MM.1S (cell line): ENCODE measurements around the gene FLII.

Source experiments
- DNase-seq: peaks from one replicate; pipeline ENCODE4 v3.0.0-alpha.2; 2015
- H2AFZ ChIP-seq: fragments of 300-600 bp; sonication (generic); 2 replicates; pipeline ENCODE4 v1.6.0; 2016; ENCODE audit warnings: antibody characterized with exemption, low read length
- H3F3A ChIP-seq: fragments of 300-600 bp; sonication (generic); 2 replicates; pipeline ENCODE4 v1.6.1; 2016; ENCODE audit warnings: mild to moderate bottlenecking, antibody characterized with exemption, low read length, moderate library complexity, mixed read lengths; ENCODE audit not compliant: insufficient read depth
- H3K27ac ChIP-seq: fragments of 300-600 bp; sonication (generic); 2 replicates; pipeline ENCODE4 v1.5.1; 2016; ENCODE audit warnings: mild to moderate bottlenecking, low read length
- H3K27me3 ChIP-seq: fragments of 300-600 bp; sonication (generic); replicated peaks from 2 replicates; pipeline ENCODE4 v1.6.0; 2016; ENCODE audit warnings: low read length; ENCODE audit not compliant: insufficient read depth
- H3K36me3 ChIP-seq: fragments of 300-600 bp; sonication (generic); replicated peaks from 2 replicates; pipeline ENCODE4 v1.6.1; 2016; ENCODE audit warnings: mild to moderate bottlenecking, low read length, mixed read lengths; ENCODE audit not compliant: insufficient read depth
- H3K4me1 ChIP-seq: fragments of 300-600 bp; sonication (generic); 2 replicates; pipeline ENCODE4 v1.6.1; 2016; ENCODE audit warnings: low read length, mixed read lengths
- H3K4me2 ChIP-seq: fragments of 300-600 bp; sonication (generic); 2 replicates; pipeline ENCODE4 v1.6.0; 2016; ENCODE audit warnings: low read depth, low read length
- H3K4me3 ChIP-seq: fragments of 300-600 bp; sonication (generic); 2 replicates; pipeline ENCODE4 v1.5.1; 2016; ENCODE audit warnings: low read length, mixed read lengths
- H3K79me2 ChIP-seq: fragments of 300-600 bp; sonication (generic); 2 replicates; pipeline ENCODE4 v1.6.1; 2016; ENCODE audit warnings: mixed run types, low read length, mixed read lengths
- H3K9ac ChIP-seq: fragments of 300-600 bp; sonication (generic); 2 replicates; pipeline ENCODE4 v1.6.1; 2016; ENCODE audit warnings: low read length, mixed read lengths
- H3K9me2 ChIP-seq: fragments of 300-600 bp; sonication (generic); replicated peaks from 2 replicates; pipeline ENCODE4 v1.6.1; 2016; ENCODE audit warnings: mild to moderate bottlenecking, low read length, mixed read lengths; ENCODE audit not compliant: insufficient read depth
- H3K9me3 ChIP-seq: fragments of 300-600 bp; sonication (generic); replicated peaks from 2 replicates; pipeline ENCODE4 v1.6.1; 2016; ENCODE audit warnings: mild to moderate bottlenecking, low read length, mixed read lengths; ENCODE audit not compliant: insufficient read depth
- H4K20me1 ChIP-seq: fragments of 300-600 bp; sonication (generic); 2 replicates; pipeline ENCODE4 v1.6.1; 2016; ENCODE audit warnings: mild to moderate bottlenecking, low read length, moderate library complexity, mixed read lengths; ENCODE audit not compliant: insufficient read depth
- EZH2 ChIP-seq: fragments of 300-600 bp; sonication (generic); optimal IDR thresholded peaks from 2 replicates; pipeline ENCODE3; 2017; ENCODE audit warnings: low read depth, mild to moderate bottlenecking, antibody characterized with exemption, low read length, mixed read lengths
- EZH2phosphoT487 ChIP-seq: fragments of 300-600 bp; sonication (generic); IDR thresholded peaks from 2 replicates; pipeline ENCODE4 v1.6.1; 2018; ENCODE audit warnings: antibody characterized with exemption, low read length
- TF ChIP-seq, protein P1 (sequence below): fragments of 300-600 bp; sonication (generic); IDR thresholded peaks from 2 replicates; pipeline ENCODE4 v1.5.1; 2016; ENCODE audit warnings: antibody characterized with exemption, low read length, mixed read lengths

Gene FLII

DNA sequence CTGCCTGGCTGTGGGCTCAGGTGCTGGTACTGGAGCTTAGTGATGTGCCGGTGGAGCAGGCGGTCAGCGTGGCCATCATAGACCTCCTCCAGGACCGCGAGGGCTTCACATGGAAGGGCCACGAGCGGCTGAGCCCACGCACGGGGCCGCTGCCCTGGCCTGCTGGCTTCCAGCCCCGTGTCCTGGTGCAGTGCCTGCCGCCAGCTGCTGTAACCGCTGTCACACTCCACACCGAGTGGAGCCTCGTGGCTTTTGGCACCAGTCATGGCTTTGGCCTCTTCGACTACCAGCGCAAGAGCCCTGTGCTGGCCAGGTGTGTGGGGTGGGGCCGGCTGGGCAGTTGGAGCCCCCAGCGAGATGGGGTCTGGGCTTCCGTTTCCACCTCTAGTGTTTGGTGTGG is 21.1 kb downstream of the FLII start:
- Histone ChIP-seq H3K79me2 (no peaks in the 10 kb centered on the region), H3K9me3 (no peaks in the 10 kb centered on the region), H3K9ac (no peak overlapping the region), H3K36me3 (no peaks in the 10 kb centered on the region), H3K4me1 (no peaks in the 10 kb centered on the region), H3K27me3 (no peaks in the 10 kb centered on the region), H3K4me2 (no peak overlapping the region), H3K4me3 (no peak overlapping the region), H3K9me2 (no peaks in the 10 kb centered on the region), H2AFZ (no peak overlapping the region), H3F3A (no peaks in the 10 kb centered on the region), H4K20me1 (no peaks in the 10 kb centered on the region), H3K27ac (no peak overlapping the region)
- DNase-seq: no peak
- TF ChIP-seq EZH2: no peak
- TF ChIP-seq EZH2phosphoT487: no peak
- TF ChIP-seq, protein P1, sequence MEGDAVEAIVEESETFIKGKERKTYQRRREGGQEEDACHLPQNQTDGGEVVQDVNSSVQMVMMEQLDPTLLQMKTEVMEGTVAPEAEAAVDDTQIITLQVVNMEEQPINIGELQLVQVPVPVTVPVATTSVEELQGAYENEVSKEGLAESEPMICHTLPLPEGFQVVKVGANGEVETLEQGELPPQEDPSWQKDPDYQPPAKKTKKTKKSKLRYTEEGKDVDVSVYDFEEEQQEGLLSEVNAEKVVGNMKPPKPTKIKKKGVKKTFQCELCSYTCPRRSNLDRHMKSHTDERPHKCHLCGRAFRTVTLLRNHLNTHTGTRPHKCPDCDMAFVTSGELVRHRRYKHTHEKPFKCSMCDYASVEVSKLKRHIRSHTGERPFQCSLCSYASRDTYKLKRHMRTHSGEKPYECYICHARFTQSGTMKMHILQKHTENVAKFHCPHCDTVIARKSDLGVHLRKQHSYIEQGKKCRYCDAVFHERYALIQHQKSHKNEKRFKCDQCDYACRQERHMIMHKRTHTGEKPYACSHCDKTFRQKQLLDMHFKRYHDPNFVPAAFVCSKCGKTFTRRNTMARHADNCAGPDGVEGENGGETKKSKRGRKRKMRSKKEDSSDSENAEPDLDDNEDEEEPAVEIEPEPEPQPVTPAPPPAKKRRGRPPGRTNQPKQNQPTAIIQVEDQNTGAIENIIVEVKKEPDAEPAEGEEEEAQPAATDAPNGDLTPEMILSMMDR: no peak

GRCh38 chr17:18236494-18236893 is 22.0 kb downstream of the FLII start:
- Histone ChIP-seq H3K9ac (no peak overlapping the region), H3K9me3 (no peaks in the 10 kb centered on the region), H4K20me1 (no peaks in the 10 kb centered on the region), H3K4me2 (no peak overlapping the region), H3F3A (no peaks in the 10 kb centered on the region), H3K36me3 (no peaks in the 10 kb centered on the region), H3K9me2 (no peaks in the 10 kb centered on the region), H3K79me2 (no peaks in the 10 kb centered on the region), H2AFZ (no peak overlapping the region), H3K27ac (no peak overlapping the region), H3K27me3 (no peaks in the 10 kb centered on the region), H3K4me3 (no peak overlapping the region), H3K4me1 (no peaks in the 10 kb centered on the region)
- no peak for DNase-seq
- TF ChIP-seq, protein P1: no peak
- TF ChIP-seq EZH2phosphoT487: no peak
- TF ChIP-seq EZH2: no peak

GRCh38 chr17:18235743-18236256 is 22.7 kb downstream of the FLII start:
- Histone ChIP-seq H3K4me1 (no peaks in the 10 kb centered on the region), H3K27ac (no peak overlapping the region), H3K9ac (no peak overlapping the region), H3K36me3 (no peaks in the 10 kb centered on the region), H3K79me2 (no peaks in the 10 kb centered on the region), H2AFZ (no peak overlapping the region), H3F3A (no peaks in the 10 kb centered on the region), H3K9me3 (no peaks in the 10 kb centered on the region), H3K9me2 (no peaks in the 10 kb centered on the region), H3K4me3 (no peak overlapping the region), H3K4me2 (no peak overlapping the region), H3K27me3 (no peaks in the 10 kb centered on the region), H4K20me1 (no peaks in the 10 kb centered on the region)
- TF ChIP-seq EZH2phosphoT487: no peak
- TF ChIP-seq EZH2: no peak
- TF ChIP-seq, protein P1: no peak
- DNase-seq: no peak
